Measurements from ENCODE around the gene SLC25A25.

- peak in 1 of 2 experiments; percentile 25; a peak in 1 of 3 replicates for TF ChIP-seq EP300 (IDR thresholded peaks at IDR 0.05; ENCODE audit: borderline replicate concordance in 1 of 2, low read depth in 2 of 2, low read length in 2 of 2)
- no peak for TF ChIP-seq POLR2A (IDR thresholded peaks at IDR 0.05; ENCODE audit: control extremely low read depth in 1 of 2, low read depth in 2 of 2, low read length in 2 of 2)
- TF ChIP-seq TAF1 (IDR thresholded peaks at IDR 0.05; ENCODE audit: low read depth, low read length), result no peak
- no peak for TF ChIP-seq NANOG (IDR thresholded peaks at IDR 0.05; ENCODE audit: insufficient read depth, low read depth, low read length, poor library complexity, severe bottlenecking)
- peak; percentile 62 to 98 (median 93) for TF ChIP-seq CTCF (IDR thresholded peaks at IDR 0.05; ENCODE audit: control extremely low read depth in 1 of 3, insufficient read depth in 1 of 3, low read depth in 1 of 3, low read length in 3 of 3)
- TF ChIP-seq SIN3A (conservative IDR thresholded peaks at IDR 0.05 in 1 of 2, IDR thresholded peaks at IDR 0.05 in 1 of 2; ENCODE audit: low read depth in 1 of 2, low read length in 2 of 2), result peak in 1 of 2 experiments; percentile 87; a peak in 2 of 4 replicates
- TF ChIP-seq EZH2 (IDR thresholded peaks at IDR 0.05; ENCODE audit: low read depth, low read length, severe bottlenecking), result no peak
- TF ChIP-seq GABPA (IDR thresholded peaks at IDR 0.05; ENCODE audit: borderline replicate concordance, insufficient read depth, low read length), result no peak; the same call in 1 of the 2 replicates
These were observed 33.0 kb upstream of the SLC25A25 start for GRCh38 chr9:128034821-128035652.
